HS-5 (cell line): ENCODE results near the gene CLTA.
"Not testable (repeated sequence)": the region's sequence is repeated elsewhere in the genome, so short reads cannot be mapped to it uniquely, and the experiment has no call there.

Experiments
- DNase-seq: peaks from one replicate; pipeline ENCODE4 v3.0.0-alpha.2; 2012; ENCODE audit warnings: low read depth

Gene CLTA

GRCh38 chr9:36189976-36190375 lies 745 bp upstream of the CLTA start:
- DNase-seq, result no peak

- DNase-seq, result no peak
These were observed 547 bp downstream of the CLTA start for GRCh38 chr9:36191290-36191645.

- DNase-seq, result no peak
These were observed 965 bp downstream of the CLTA start for GRCh38 chr9:36191686-36192085.

- DNase-seq, result no peak
These were observed 1.5 kb downstream of the CLTA start for GRCh38 chr9:36192196-36192595.

- no peak for DNase-seq
These were observed 2.3 kb downstream of the CLTA start for GRCh38 chr9:36193023-36193422.

GRCh38 chr9:36194326-36195000 lies 3.7 kb downstream of the CLTA start:
- no peak for DNase-seq

- DNase-seq, result no peak
These were observed 14.3 kb downstream of the CLTA start for GRCh38 chr9:36204906-36205547.

GRCh38 chr9:36207016-36207415 lies 16.3 kb downstream of the CLTA start:
- DNase-seq, result no peak

- DNase-seq, result no peak
These were observed 16.9 kb downstream of the CLTA start for GRCh38 chr9:36207546-36208012.

- DNase-seq, result no peak
These were observed 18.0 kb downstream of the CLTA start for GRCh38 chr9:36208521-36209253.

- no peak for DNase-seq
These were observed 20.0 kb downstream of the CLTA start for GRCh38 chr9:36210722-36211121.

- no peak for DNase-seq
These were observed 20.8 kb downstream of the CLTA start for GRCh38 chr9:36211510-36211909.

GRCh38 chr9:36213387-36213786 lies 22.7 kb downstream of the CLTA start:
- DNase-seq, result no peak

GRCh38 chr9:36213989-36214388 lies 23.3 kb downstream of the CLTA start:
- DNase-seq, result no peak

GRCh38 chr9:36214571-36214970 lies 23.9 kb downstream of the CLTA start:
- DNase-seq, result no peak

GRCh38 chr9:36217256-36217968 lies 26.7 kb downstream of the CLTA start:
- DNase-seq, result no peak

- DNase-seq, result no peak
These were observed 27.3 kb downstream of the CLTA start for GRCh38 chr9:36218011-36218410.

GRCh38 chr9:36218411-36218901 lies 27.7 kb downstream of the CLTA start:
- DNase-seq, result no peak

- DNase-seq, result no peak
These were observed 30.9 kb downstream of the CLTA start for GRCh38 chr9:36221667-36222066.

- DNase-seq, result no peak
These were observed 31.7 kb downstream of the CLTA start for GRCh38 chr9:36222449-36222848.

- no peak for DNase-seq
These were observed 46.5 kb downstream of the CLTA start for GRCh38 chr9:36237230-36237629.

- not testable (repeated sequence) for DNase-seq
These were observed 48.5 kb downstream of the CLTA start for GRCh38 chr9:36239205-36239604.
